KMS-11 (cell line): ENCODE measurements around the gene PSME4.

ENCODE experiments used
- H2AFZ ChIP-seq: fragments of 200-600 bp; sonication (generic); 2 replicates; pipeline ENCODE4 v1.6.1; 2016; ENCODE audit warnings: antibody characterized with exemption, mixed run types, low read depth
- H3K27ac ChIP-seq: fragments of 200-600 bp; sonication (generic); 2 replicates; pipeline ENCODE4 v1.6.1; 2016; ENCODE audit warnings: mild to moderate bottlenecking, mixed run types
- H3K27me3 ChIP-seq: fragments of 200-600 bp; sonication (generic); 2 replicates; pipeline ENCODE4 v1.6.1; 2017; ENCODE audit warnings: mild to moderate bottlenecking, low read depth, mixed run types, moderate library complexity; ENCODE audit not compliant: insufficient read depth
- H3K36me3 ChIP-seq: fragments of 200-600 bp; sonication (generic); 2 replicates; pipeline ENCODE4 v1.6.1; 2017; ENCODE audit warnings: mild to moderate bottlenecking, mixed run types; ENCODE audit not compliant: insufficient read depth
- H3K4me1 ChIP-seq: fragments of 200-600 bp; sonication (generic); 2 replicates; pipeline ENCODE4 v1.6.1; 2016; ENCODE audit warnings: mild to moderate bottlenecking, low read depth, mixed run types; ENCODE audit not compliant: poor library complexity, severe bottlenecking
- H3K4me2 ChIP-seq: fragments of 200-600 bp; sonication (generic); 2 replicates; pipeline ENCODE4 v1.7.0; 2016; ENCODE audit warnings: mild to moderate bottlenecking, mixed run types
- H3K4me3 ChIP-seq: fragments of 200-600 bp; sonication (generic); IDR thresholded peaks from 2 replicates; pipeline ENCODE4 v1.6.1; 2017; ENCODE audit warnings: low read depth, low read length, mixed read lengths; ENCODE audit not compliant: insufficient read depth
- H3K79me2 ChIP-seq: fragments of 200-600 bp; sonication (generic); 2 replicates; pipeline ENCODE4 v1.6.1; 2016; ENCODE audit warnings: low read depth, mixed run types; ENCODE audit not compliant: insufficient read depth
- H3K9ac ChIP-seq: fragments of 200-600 bp; sonication (generic); 2 replicates; pipeline ENCODE4 v1.6.1; 2016; ENCODE audit warnings: mild to moderate bottlenecking, mixed run types
- H4K20me1 ChIP-seq: fragments of 200-600 bp; sonication (generic); 2 replicates; pipeline ENCODE4 v1.6.1; 2016; ENCODE audit warnings: mild to moderate bottlenecking, mixed run types; ENCODE audit not compliant: insufficient read depth
- CTCF ChIP-seq: fragments of 200-600 bp; sonication (generic); conservative IDR thresholded peaks from 2 replicates; pipeline ENCODE4 v1.6.1; 2017; ENCODE audit warnings: low read depth, mild to moderate bottlenecking, antibody characterized with exemption, low read length, moderate library complexity, mixed read lengths

Gene PSME4

GRCh38 chr2:53901192-53901591 is 69.6 kb downstream of the PSME4 start:
- H3K27me3 ChIP-seq = no peaks in the 10 kb centered on the region
- H3K4me3 ChIP-seq = no peak overlapping the region
- H3K36me3 ChIP-seq = peaks cover 22% of the 10 kb centered on the region; the same call in 1 of the 2 replicates
- H3K4me1 ChIP-seq = no peaks in the 10 kb centered on the region
- H2AFZ ChIP-seq = no peak overlapping the region
- H3K79me2 ChIP-seq = no peaks in the 10 kb centered on the region
- no peak overlapping the region for H3K4me2 ChIP-seq
- H4K20me1 ChIP-seq = no peaks in the 10 kb centered on the region
- TF ChIP-seq CTCF = no peak
- H3K9ac ChIP-seq = no peak overlapping the region
- no peak overlapping the region for H3K27ac ChIP-seq

- Histone ChIP-seq H3K27ac (no peak overlapping the region), H3K9ac (no peak overlapping the region), H3K36me3 (peaks cover 28% of the 10 kb centered on the region; the same call in 1 of the 2 replicates), H3K79me2 (no peaks in the 10 kb centered on the region), H4K20me1 (no peaks in the 10 kb centered on the region), H3K4me2 (no peak overlapping the region), H3K4me3 (no peak overlapping the region), H3K4me1 (no peaks in the 10 kb centered on the region), H2AFZ (no peak overlapping the region), H3K27me3 (no peaks in the 10 kb centered on the region)
- TF ChIP-seq CTCF = no peak
Observed at GRCh38 chr2:53896864-53897263, 73.9 kb downstream of the PSME4 start.

GRCh38 chr2:53886406-53887280 is 84.2 kb downstream of the PSME4 start:
- TF ChIP-seq CTCF = no peak
- 0 out of 2 replicates have a peak, but pooled peaks cover 3% of the 10 kb centered on the region for H3K36me3 ChIP-seq
- no peaks in the 10 kb centered on the region for H3K27me3 ChIP-seq
- no peak overlapping the region for H3K9ac ChIP-seq
- no peak overlapping the region for H2AFZ ChIP-seq
- no peak overlapping the region for H3K4me2 ChIP-seq
- no peak overlapping the region for H3K27ac ChIP-seq
- H4K20me1 ChIP-seq = no peaks in the 10 kb centered on the region
- H3K4me1 ChIP-seq = no peaks in the 10 kb centered on the region
- no peaks in the 10 kb centered on the region for H3K79me2 ChIP-seq
- H3K4me3 ChIP-seq = no peak overlapping the region

- no peaks in the 10 kb centered on the region for H3K27me3 ChIP-seq
- no peak overlapping the region for H3K4me2 ChIP-seq
- H3K36me3 ChIP-seq = 0 out of 2 replicates have a peak, but pooled peaks cover 3% of the 10 kb centered on the region
- TF ChIP-seq CTCF = no peak
- no peak overlapping the region for H2AFZ ChIP-seq
- H4K20me1 ChIP-seq = no peaks in the 10 kb centered on the region
- no peak overlapping the region for H3K27ac ChIP-seq
- H3K4me3 ChIP-seq = no peak overlapping the region
- no peaks in the 10 kb centered on the region for H3K79me2 ChIP-seq
- H3K9ac ChIP-seq = no peak overlapping the region
- no peaks in the 10 kb centered on the region for H3K4me1 ChIP-seq
Observed at GRCh38 chr2:53884883-53885282, 85.9 kb downstream of the PSME4 start.
